ENCODE data around the gene MCCC1.

The MCCC1 gene

GRCh38 chr3:182989566-182989965, 109.7 kb downstream of the MCCC1 start:
- H2AFZ ChIP-seq (ENCODE audit: low read length), result no peak overlapping the region
- H3K9me3 ChIP-seq (replicated peaks; ENCODE audit: insufficient read depth, low read length), result no peaks in the 10 kb centered on the region

GRCh38 chr3:182986021-182986420, 113.3 kb downstream of the MCCC1 start:
- peaks cover 4% of the 10 kb centered on the region for H3K4me1 ChIP-seq (ENCODE audit: low read length)
- H4K20me1 ChIP-seq (ENCODE audit: insufficient read depth, low read length), result no peaks in the 10 kb centered on the region
- no peak for TF ChIP-seq CTCF (IDR thresholded peaks at IDR 0.05; ENCODE audit: low read length)
- no peak for TF ChIP-seq EZH2phosphoT487 (IDR thresholded peaks at IDR 0.05; ENCODE audit: low read length)
- no peak for TF ChIP-seq EZH2 (optimal IDR thresholded peaks at IDR 0.05; ENCODE audit: low read depth, low read length)
- H3K36me3 ChIP-seq (replicated peaks; ENCODE audit: insufficient read depth, low read length), result no peaks in the 10 kb centered on the region
- no peak overlapping the region for H3K4me2 ChIP-seq (ENCODE audit: low read depth, low read length)
- H3K79me2 ChIP-seq (ENCODE audit: low read length), result no peaks in the 10 kb centered on the region
- H3K27ac ChIP-seq (ENCODE audit: low read length), result no peak overlapping the region
- H3K9me3 ChIP-seq (replicated peaks; ENCODE audit: insufficient read depth, low read length), result no peaks in the 10 kb centered on the region
- no peaks in the 10 kb centered on the region for H3K9me2 ChIP-seq (replicated peaks; ENCODE audit: insufficient read depth, low read length)
- no peaks in the 10 kb centered on the region for H3K27me3 ChIP-seq (replicated peaks; ENCODE audit: insufficient read depth, low read length)
- no peak for DNase-seq
- H3K4me3 ChIP-seq (ENCODE audit: low read length), result no peak overlapping the region
- no peak overlapping the region for H2AFZ ChIP-seq (ENCODE audit: low read length)
- H3F3A ChIP-seq (ENCODE audit: insufficient read depth, low read length), result peaks cover 6% of the 10 kb centered on the region
- no peak overlapping the region for H3K9ac ChIP-seq (ENCODE audit: low read length)

More at GRCh38 chr3:182989566-182989965, 109.7 kb downstream of the MCCC1 start:
- no peaks in the 10 kb centered on the region for H3K9me2 ChIP-seq (replicated peaks; ENCODE audit: insufficient read depth, low read length)
- H3K4me1 ChIP-seq (ENCODE audit: low read length), result peaks cover 8% of the 10 kb centered on the region
- no peaks in the 10 kb centered on the region for H3F3A ChIP-seq (ENCODE audit: insufficient read depth, low read length)
- no peak for DNase-seq
- H4K20me1 ChIP-seq (ENCODE audit: insufficient read depth, low read length), result no peaks in the 10 kb centered on the region
- H3K9ac ChIP-seq (ENCODE audit: low read length), result no peak overlapping the region
- no peak overlapping the region for H3K4me3 ChIP-seq (ENCODE audit: low read length)
- H3K4me2 ChIP-seq (ENCODE audit: low read depth, low read length), result no peak overlapping the region
- H3K27ac ChIP-seq (ENCODE audit: low read length), result no peak overlapping the region
- H3K27me3 ChIP-seq (replicated peaks; ENCODE audit: insufficient read depth, low read length), result no peaks in the 10 kb centered on the region
- no peaks in the 10 kb centered on the region for H3K36me3 ChIP-seq (replicated peaks; ENCODE audit: insufficient read depth, low read length)
- TF ChIP-seq EZH2 (optimal IDR thresholded peaks at IDR 0.05; ENCODE audit: low read depth, low read length) (no peak), CTCF (IDR thresholded peaks at IDR 0.05; ENCODE audit: low read length) (no peak), EZH2phosphoT487 (IDR thresholded peaks at IDR 0.05; ENCODE audit: low read length) (no peak)
- H3K79me2 ChIP-seq (ENCODE audit: low read length), result no peaks in the 10 kb centered on the region

- H3K4me3 ChIP-seq (ENCODE audit: low read length), result no peak overlapping the region
- H3K9ac ChIP-seq (ENCODE audit: low read length), result no peak overlapping the region
- H3F3A ChIP-seq (ENCODE audit: insufficient read depth, low read length), result peaks cover 9% of the 10 kb centered on the region
- H3K4me1 ChIP-seq (ENCODE audit: low read length), result peaks cover 9% of the 10 kb centered on the region
- no peaks in the 10 kb centered on the region for H3K9me3 ChIP-seq (replicated peaks; ENCODE audit: insufficient read depth, low read length)
- H3K36me3 ChIP-seq (replicated peaks; ENCODE audit: insufficient read depth, low read length), result no peaks in the 10 kb centered on the region
- H4K20me1 ChIP-seq (ENCODE audit: insufficient read depth, low read length), result peaks cover 2% of the 10 kb centered on the region; the same call in 1 of the 2 replicates
- no peak for DNase-seq
- no peak overlapping the region for H3K27ac ChIP-seq (ENCODE audit: low read length)
- no peak overlapping the region for H2AFZ ChIP-seq (ENCODE audit: low read length)
- peaks cover 10% of the 10 kb centered on the region for H3K79me2 ChIP-seq (ENCODE audit: low read length)
- no peak overlapping the region for H3K4me2 ChIP-seq (ENCODE audit: low read depth, low read length)
- H3K9me2 ChIP-seq (replicated peaks; ENCODE audit: insufficient read depth, low read length), result no peaks in the 10 kb centered on the region
- no peak for TF ChIP-seq CTCF (IDR thresholded peaks at IDR 0.05; ENCODE audit: low read length)
- no peak for TF ChIP-seq EZH2phosphoT487 (IDR thresholded peaks at IDR 0.05; ENCODE audit: low read length)
- no peak for TF ChIP-seq EZH2 (optimal IDR thresholded peaks at IDR 0.05; ENCODE audit: low read depth, low read length)
- H3K27me3 ChIP-seq (replicated peaks; ENCODE audit: insufficient read depth, low read length), result no peaks in the 10 kb centered on the region
Measured at GRCh38 chr3:182983876-182984275, 115.4 kb downstream of the MCCC1 start.

All from MM.1S (cell line).